ENCODE measurements around the gene NHERF2.

- TF ChIP-seq, protein P1, sequence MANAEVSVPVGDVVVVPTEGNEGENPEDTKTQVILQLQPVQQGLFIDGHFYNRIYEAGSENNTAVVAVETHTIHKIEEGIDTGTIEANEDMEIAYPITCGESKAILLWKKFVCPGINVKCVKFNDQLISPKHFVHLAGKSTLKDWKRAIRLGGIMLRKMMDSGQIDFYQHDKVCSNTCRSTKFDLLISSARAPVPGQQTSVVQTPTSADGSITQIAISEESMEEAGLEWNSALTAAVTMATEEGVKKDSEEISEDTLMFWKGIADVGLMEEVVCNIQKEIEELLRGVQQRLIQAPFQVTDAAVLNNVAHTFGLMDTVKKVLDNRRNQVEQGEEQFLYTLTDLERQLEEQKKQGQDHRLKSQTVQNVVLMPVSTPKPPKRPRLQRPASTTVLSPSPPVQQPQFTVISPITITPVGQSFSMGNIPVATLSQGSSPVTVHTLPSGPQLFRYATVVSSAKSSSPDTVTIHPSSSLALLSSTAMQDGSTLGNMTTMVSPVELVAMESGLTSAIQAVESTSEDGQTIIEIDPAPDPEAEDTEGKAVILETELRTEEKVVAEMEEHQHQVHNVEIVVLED (CRISPR knock-in tag; IDR thresholded peaks at IDR 0.05): no peak
- TF ChIP-seq, protein P2, sequence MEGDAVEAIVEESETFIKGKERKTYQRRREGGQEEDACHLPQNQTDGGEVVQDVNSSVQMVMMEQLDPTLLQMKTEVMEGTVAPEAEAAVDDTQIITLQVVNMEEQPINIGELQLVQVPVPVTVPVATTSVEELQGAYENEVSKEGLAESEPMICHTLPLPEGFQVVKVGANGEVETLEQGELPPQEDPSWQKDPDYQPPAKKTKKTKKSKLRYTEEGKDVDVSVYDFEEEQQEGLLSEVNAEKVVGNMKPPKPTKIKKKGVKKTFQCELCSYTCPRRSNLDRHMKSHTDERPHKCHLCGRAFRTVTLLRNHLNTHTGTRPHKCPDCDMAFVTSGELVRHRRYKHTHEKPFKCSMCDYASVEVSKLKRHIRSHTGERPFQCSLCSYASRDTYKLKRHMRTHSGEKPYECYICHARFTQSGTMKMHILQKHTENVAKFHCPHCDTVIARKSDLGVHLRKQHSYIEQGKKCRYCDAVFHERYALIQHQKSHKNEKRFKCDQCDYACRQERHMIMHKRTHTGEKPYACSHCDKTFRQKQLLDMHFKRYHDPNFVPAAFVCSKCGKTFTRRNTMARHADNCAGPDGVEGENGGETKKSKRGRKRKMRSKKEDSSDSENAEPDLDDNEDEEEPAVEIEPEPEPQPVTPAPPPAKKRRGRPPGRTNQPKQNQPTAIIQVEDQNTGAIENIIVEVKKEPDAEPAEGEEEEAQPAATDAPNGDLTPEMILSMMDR (IDR thresholded peaks at IDR 0.05 in 2 of 3, conservative IDR thresholded peaks at IDR 0.05 in 1 of 3; ENCODE audit: insufficient read depth in 2 of 3, low read depth in 1 of 3, low read length in 3 of 3): no peak
- TF ChIP-seq PATZ1 (CRISPR knock-in tag; IDR thresholded peaks at IDR 0.05; ENCODE audit: borderline replicate concordance): no peak
- no peak for TF ChIP-seq HDGF (IDR thresholded peaks at IDR 0.05)
- no peak for TF ChIP-seq POLR2A (conservative IDR thresholded peaks at IDR 0.05)
Observed at GRCh38 chr16:2013527-2013926, 13.2 kb upstream of the NHERF2 start.

All from K562 (cell line).